ENCODE measurements around the gene GALNT2.
A peak's percentile ranks its signal among the peaks of the same experiment; 100 is the strongest.

GALNT2 gene

GRCh38 chr1:230152999-230153398 is 86.0 kb downstream of the GALNT2 start:
- Histone ChIP-seq H3K79me2 (ENCODE audit: control insufficient read depth, insufficient read depth, low read length, poor library complexity) (peaks cover 9% of the 10 kb centered on the region), H3K27me3 (ENCODE audit: insufficient read depth, low read length) (no peaks in the 10 kb centered on the region), H3K9ac (ENCODE audit: low read length) (no peak overlapping the region), H3K4me1 (ENCODE audit: control insufficient read depth in 1 of 2, insufficient read depth in 2 of 2, low read length in 2 of 2) (peaks cover 11 to 13% of the 10 kb centered on the region in 2 experiments), H2AK5ac (ENCODE audit: low read length) (no peak overlapping the region), H3K4ac (ENCODE audit: low read depth, low read length) (no peak overlapping the region), H2BK12ac (ENCODE audit: low read length) (no peak overlapping the region), H4K91ac (ENCODE audit: low read depth, low read length) (no peak overlapping the region), H3K14ac (ENCODE audit: low read length) (no peak overlapping the region), H3K27ac (ENCODE audit: low read depth, low read length) (no peak overlapping the region), H4K12ac (ENCODE audit: low read depth, low read length) (no peak overlapping the region), H2BK5ac (ENCODE audit: low read depth, low read length, poor library complexity) (no peak overlapping the region), H4K8ac (ENCODE audit: low read depth, low read length) (no peak overlapping the region), H3K79me1 (ENCODE audit: low read length) (peaks cover 13% of the 10 kb centered on the region), H3K36me3 (ENCODE audit: control insufficient read depth in 1 of 2, insufficient read depth in 2 of 2, low read length in 2 of 2) (peaks cover 0 to 3% of the 10 kb centered on the region in 2 experiments), H3K18ac (ENCODE audit: low read length) (no peak overlapping the region), H2BK120ac (ENCODE audit: insufficient read depth, low read length, poor library complexity) (no peak overlapping the region), H3K4me3 (ENCODE audit: low read depth, low read length) (no peak overlapping the region), H2AFZ (ENCODE audit: insufficient read depth, low read length, poor library complexity) (no peak overlapping the region), H3K9me3 (ENCODE audit: insufficient read depth, low read depth, low read length) (peaks cover 2% of the 10 kb centered on the region), H3K4me2 (ENCODE audit: low read length) (no peak overlapping the region), H3K23ac (ENCODE audit: low read length) (no peak overlapping the region)
- DNase-seq, result no peak
- WGBS (ENCODE audit: extremely low coverage, insufficient coverage, insufficient read length), result no CpG with 5 or more reads among the region's 6 CpGs

GRCh38 chr1:230153641-230154296 is 86.7 kb downstream of the GALNT2 start:
- H4K91ac ChIP-seq (ENCODE audit: low read depth, low read length), result peak overlapping the region; percentile 81
- H3K4me3 ChIP-seq (ENCODE audit: low read depth, low read length), result no peak overlapping the region
- H3K27me3 ChIP-seq (ENCODE audit: insufficient read depth, low read length), result no peaks in the 10 kb centered on the region
- peak overlapping the region; percentile 42 for H2BK5ac ChIP-seq (ENCODE audit: low read depth, low read length, poor library complexity)
- no peak overlapping the region for H3K18ac ChIP-seq (ENCODE audit: low read length)
- peaks cover 11 to 12% of the 10 kb centered on the region in 2 experiments for H3K4me1 ChIP-seq (ENCODE audit: control insufficient read depth in 1 of 2, insufficient read depth in 2 of 2, low read length in 2 of 2)
- H2BK120ac ChIP-seq (ENCODE audit: insufficient read depth, low read length, poor library complexity), result peak overlapping the region; percentile 54
- H3K9ac ChIP-seq (ENCODE audit: low read length), result no peak overlapping the region
- H3K79me1 ChIP-seq (ENCODE audit: low read length), result peaks cover 13% of the 10 kb centered on the region
- peak overlapping the region; percentile 43 for H2BK12ac ChIP-seq (ENCODE audit: low read length)
- peaks cover 2% of the 10 kb centered on the region for H3K9me3 ChIP-seq (ENCODE audit: insufficient read depth, low read depth, low read length)
- peaks cover 0 to 3% of the 10 kb centered on the region in 2 experiments for H3K36me3 ChIP-seq (ENCODE audit: control insufficient read depth in 1 of 2, insufficient read depth in 2 of 2, low read length in 2 of 2)
- H3K4me2 ChIP-seq (ENCODE audit: low read length), result no peak overlapping the region
- peaks cover 9% of the 10 kb centered on the region for H3K79me2 ChIP-seq (ENCODE audit: control insufficient read depth, insufficient read depth, low read length, poor library complexity)
- H2AFZ ChIP-seq (ENCODE audit: insufficient read depth, low read length, poor library complexity), result no peak overlapping the region
- no peak overlapping the region for H2AK5ac ChIP-seq (ENCODE audit: low read length)
- no peak overlapping the region for H3K23ac ChIP-seq (ENCODE audit: low read length)
- no CpG with 5 or more reads among the region's 11 CpGs for WGBS (ENCODE audit: extremely low coverage, insufficient coverage, insufficient read length)
- H3K4ac ChIP-seq (ENCODE audit: low read depth, low read length), result no peak overlapping the region
- peak in 1 of 2 donors; percentile 36 for DNase-seq
- no peak overlapping the region for H4K12ac ChIP-seq (ENCODE audit: low read depth, low read length)
- no peak overlapping the region for H4K8ac ChIP-seq (ENCODE audit: low read depth, low read length)
- peak overlapping the region; percentile 34 for H3K14ac ChIP-seq (ENCODE audit: low read length)
- peak overlapping the region; percentile 67 for H3K27ac ChIP-seq (ENCODE audit: low read depth, low read length)

GRCh38 chr1:230155021-230155420 is 88.0 kb downstream of the GALNT2 start:
- no peaks in the 10 kb centered on the region for H3K27me3 ChIP-seq (ENCODE audit: insufficient read depth, low read length)
- no peak overlapping the region for H2BK12ac ChIP-seq (ENCODE audit: low read length)
- H3K27ac ChIP-seq (ENCODE audit: low read depth, low read length), result peak overlapping the region; percentile 62
- peaks cover 9% of the 10 kb centered on the region for H3K79me2 ChIP-seq (ENCODE audit: control insufficient read depth, insufficient read depth, low read length, poor library complexity)
- H2AK5ac ChIP-seq (ENCODE audit: low read length), result no peak overlapping the region
- H4K91ac ChIP-seq (ENCODE audit: low read depth, low read length), result peak overlapping the region; percentile 45
- H3K4me2 ChIP-seq (ENCODE audit: low read length), result no peak overlapping the region
- H3K36me3 ChIP-seq (ENCODE audit: control insufficient read depth in 1 of 2, insufficient read depth in 2 of 2, low read length in 2 of 2), result peaks cover 0 to 3% of the 10 kb centered on the region in 2 experiments
- H2AFZ ChIP-seq (ENCODE audit: insufficient read depth, low read length, poor library complexity), result no peak overlapping the region
- H4K12ac ChIP-seq (ENCODE audit: low read depth, low read length), result peak overlapping the region; percentile 49
- DNase-seq, result no peak
- H2BK120ac ChIP-seq (ENCODE audit: insufficient read depth, low read length, poor library complexity), result no peak overlapping the region
- no peak overlapping the region for H3K23ac ChIP-seq (ENCODE audit: low read length)
- H3K79me1 ChIP-seq (ENCODE audit: low read length), result peaks cover 13% of the 10 kb centered on the region
- no peak overlapping the region for H3K9ac ChIP-seq (ENCODE audit: low read length)
- peaks cover 6% of the 10 kb centered on the region for H3K9me3 ChIP-seq (ENCODE audit: insufficient read depth, low read depth, low read length)
- peak overlapping the region; percentile 57 for H3K4ac ChIP-seq (ENCODE audit: low read depth, low read length)
- H4K8ac ChIP-seq (ENCODE audit: low read depth, low read length), result peak overlapping the region; percentile 27
- peak overlapping the region; percentile 33 for H3K18ac ChIP-seq (ENCODE audit: low read length)
- H3K4me3 ChIP-seq (ENCODE audit: low read depth, low read length), result no peak overlapping the region
- H2BK5ac ChIP-seq (ENCODE audit: low read depth, low read length, poor library complexity), result no peak overlapping the region
- peak overlapping the region; percentile 25 for H3K14ac ChIP-seq (ENCODE audit: low read length)
- no CpG with 5 or more reads among the region's 19 CpGs for WGBS (ENCODE audit: extremely low coverage, insufficient coverage, insufficient read length)
- H3K4me1 ChIP-seq (ENCODE audit: control insufficient read depth in 1 of 2, insufficient read depth in 2 of 2, low read length in 2 of 2), result peaks cover 8 to 12% of the 10 kb centered on the region in 2 experiments

GRCh38 chr1:230156068-230156467 is 89.0 kb downstream of the GALNT2 start:
- Histone ChIP-seq H4K91ac (ENCODE audit: low read depth, low read length) (peak overlapping the region; percentile 45), H3K9me3 (ENCODE audit: insufficient read depth, low read depth, low read length) (peaks cover 5% of the 10 kb centered on the region), H2AFZ (ENCODE audit: insufficient read depth, low read length, poor library complexity) (no peak overlapping the region), H2BK120ac (ENCODE audit: insufficient read depth, low read length, poor library complexity) (no peak overlapping the region), H3K4ac (ENCODE audit: low read depth, low read length) (no peak overlapping the region), H3K4me2 (ENCODE audit: low read length) (no peak overlapping the region), H3K14ac (ENCODE audit: low read length) (no peak overlapping the region), H3K27ac (ENCODE audit: low read depth, low read length) (no peak overlapping the region), H2BK12ac (ENCODE audit: low read length) (no peak overlapping the region), H3K79me1 (ENCODE audit: low read length) (peaks cover 11% of the 10 kb centered on the region), H3K18ac (ENCODE audit: low read length) (no peak overlapping the region), H4K12ac (ENCODE audit: low read depth, low read length) (no peak overlapping the region), H3K36me3 (ENCODE audit: control insufficient read depth in 1 of 2, insufficient read depth in 2 of 2, low read length in 2 of 2) (peaks cover 0 to 2% of the 10 kb centered on the region in 2 experiments), H3K9ac (ENCODE audit: low read length) (no peak overlapping the region), H2BK5ac (ENCODE audit: low read depth, low read length, poor library complexity) (no peak overlapping the region), H2AK5ac (ENCODE audit: low read length) (no peak overlapping the region), H3K27me3 (ENCODE audit: insufficient read depth, low read length) (no peaks in the 10 kb centered on the region), H3K23ac (ENCODE audit: low read length) (no peak overlapping the region), H3K79me2 (ENCODE audit: control insufficient read depth, insufficient read depth, low read length, poor library complexity) (peaks cover 9% of the 10 kb centered on the region), H3K4me3 (ENCODE audit: low read depth, low read length) (no peak overlapping the region), H4K8ac (ENCODE audit: low read depth, low read length) (no peak overlapping the region), H3K4me1 (ENCODE audit: control insufficient read depth in 1 of 2, insufficient read depth in 2 of 2, low read length in 2 of 2) (peaks cover 3 to 12% of the 10 kb centered on the region in 2 experiments)
- no peak for DNase-seq
- WGBS (ENCODE audit: extremely low coverage, insufficient coverage, insufficient read length), result no CpG with 5 or more reads among the region's 5 CpGs

All from trophoblast cell (in vitro differentiated cells and primary cell).